SJCRH30 (cell line): ENCODE data around the gene SLC12A8. TPM values are rescaled to one million over a fixed set of nuclear protein-coding genes. Genes with fewer than 3 reads are reported as not detected.

Experiments
- DNase-seq, 2 experiments: peaks; one replicate each; pipeline ENCODE4 v3.0.0-alpha.2; 2015 to 2020
- H3K27ac ChIP-seq: fragments of 250-450 bp; sonication (Bioruptor Pico); 2 replicates; pipeline ENCODE4 v1.5.1; 2020; ENCODE audit warnings: mild to moderate bottlenecking, moderate library complexity
- H3K27me3 ChIP-seq: fragments of 250-450 bp; sonication (Bioruptor Pico); 2 replicates; pipeline ENCODE4 v1.5.1; 2020; ENCODE audit warnings: mild to moderate bottlenecking, moderate library complexity
- H3K36me3 ChIP-seq: fragments of 250-450 bp; sonication (Bioruptor Pico); 2 replicates; pipeline ENCODE4 v1.5.1; 2020; ENCODE audit warnings: mild to moderate bottlenecking, moderate library complexity
- H3K4me1 ChIP-seq: fragments of 250-450 bp; sonication (Bioruptor Pico); 2 replicates; pipeline ENCODE4 v1.5.1; 2020; ENCODE audit warnings: mild to moderate bottlenecking, moderate library complexity
- H3K4me3 ChIP-seq: fragments of 250-450 bp; sonication (Bioruptor Pico); 2 replicates; pipeline ENCODE4 v1.5.1; 2020; ENCODE audit warnings: mild to moderate bottlenecking, moderate library complexity
- H3K9me3 ChIP-seq: fragments of 250-450 bp; sonication (Bioruptor Pico); replicated peaks from 2 replicates; pipeline ENCODE4 v1.5.1; 2020; ENCODE audit warnings: mild to moderate bottlenecking, moderate library complexity
- total RNA-seq: library from RNA; depleted of rRNA; stranded (reverse); fragments of >200 nt; shearing (Covaris generic); gene quantifications from 2 replicates; pipeline ENCODE4 v1.2.3, GENCODE V29; 2014

The SLC12A8 gene
- total RNA-seq, 1 experiment from 2014 or later = 3.7 TPM

DNA sequence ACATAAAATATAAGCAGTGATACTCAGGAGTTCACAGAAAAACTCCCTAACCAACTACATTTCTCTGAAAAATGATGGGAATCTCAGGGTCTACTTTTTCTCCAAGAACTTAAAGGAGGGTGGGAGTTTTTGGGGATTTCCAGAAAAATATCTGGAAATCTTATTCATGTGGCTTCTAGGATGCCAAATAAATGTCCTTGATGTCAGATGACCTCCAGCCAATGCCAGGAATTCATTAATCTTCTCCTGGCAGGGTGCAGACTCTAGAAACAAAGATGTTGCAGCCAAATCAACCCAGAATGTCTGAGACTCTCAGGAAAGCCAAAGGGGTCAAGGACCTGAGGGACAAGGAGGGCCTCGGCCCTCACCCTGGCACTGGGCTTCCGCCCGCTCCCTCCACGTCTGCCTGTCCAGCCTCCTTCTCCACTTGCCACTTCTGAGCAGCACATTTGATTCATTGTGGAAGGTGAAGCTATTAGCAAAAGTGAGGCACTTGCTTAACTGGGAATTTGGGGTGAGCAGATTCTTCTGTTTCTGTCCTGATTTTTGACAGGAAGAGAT, 94.8 kb downstream of the SLC12A8 start:
- Histone ChIP-seq H3K27ac (no peak overlapping the region), H3K9me3 (no peaks in the 10 kb centered on the region), H3K4me1 (peaks cover 25% of the 10 kb centered on the region), H3K27me3 (no peaks in the 10 kb centered on the region), H3K36me3 (no peaks in the 10 kb centered on the region), H3K4me3 (no peak overlapping the region)
- DNase-seq = no peak

DNA sequence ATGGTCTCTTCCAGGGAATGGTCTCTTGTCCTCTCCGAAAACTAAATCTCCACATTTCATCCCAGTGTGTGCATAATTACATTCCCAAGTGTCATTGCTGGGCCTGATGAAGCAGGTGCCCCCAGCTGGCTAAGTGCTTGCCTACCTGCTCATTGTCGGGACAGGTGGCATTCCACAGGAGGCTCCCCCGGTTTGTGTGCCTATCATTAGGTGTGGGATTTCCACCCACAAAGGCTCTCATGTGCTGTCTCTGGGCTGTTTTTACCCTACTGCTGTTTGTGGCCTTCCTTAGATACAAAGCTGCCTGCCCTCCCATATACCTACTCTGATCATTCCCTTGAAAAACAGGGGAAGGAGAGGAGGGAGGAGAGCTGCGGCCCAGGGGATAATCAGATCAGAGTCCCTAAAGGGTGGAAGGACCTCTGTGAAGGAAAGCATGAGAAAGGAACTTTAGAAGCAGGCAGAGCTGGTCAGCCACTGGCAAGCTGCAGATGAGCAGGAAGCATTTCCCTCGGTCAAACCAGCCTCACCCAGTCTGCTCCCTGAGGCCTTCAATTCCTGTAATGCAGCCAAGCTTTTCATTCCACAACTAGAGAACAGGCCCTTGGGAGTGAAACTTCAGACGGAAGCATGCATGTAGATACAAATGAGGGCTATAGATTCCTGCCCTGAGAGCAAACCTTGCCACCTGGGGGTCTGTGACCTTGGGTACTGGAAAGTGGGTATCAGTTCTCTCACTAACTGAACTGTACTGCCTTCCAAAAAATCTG, 96.1 kb downstream of the SLC12A8 start:
- H3K27ac ChIP-seq = no peak overlapping the region
- H3K4me3 ChIP-seq = no peak overlapping the region
- H3K36me3 ChIP-seq = no peaks in the 10 kb centered on the region
- DNase-seq = peak; percentile 43 to 61
- H3K9me3 ChIP-seq = no peaks in the 10 kb centered on the region
- peaks cover 17% of the 10 kb centered on the region for H3K4me1 ChIP-seq
- H3K27me3 ChIP-seq = no peaks in the 10 kb centered on the region

DNA sequence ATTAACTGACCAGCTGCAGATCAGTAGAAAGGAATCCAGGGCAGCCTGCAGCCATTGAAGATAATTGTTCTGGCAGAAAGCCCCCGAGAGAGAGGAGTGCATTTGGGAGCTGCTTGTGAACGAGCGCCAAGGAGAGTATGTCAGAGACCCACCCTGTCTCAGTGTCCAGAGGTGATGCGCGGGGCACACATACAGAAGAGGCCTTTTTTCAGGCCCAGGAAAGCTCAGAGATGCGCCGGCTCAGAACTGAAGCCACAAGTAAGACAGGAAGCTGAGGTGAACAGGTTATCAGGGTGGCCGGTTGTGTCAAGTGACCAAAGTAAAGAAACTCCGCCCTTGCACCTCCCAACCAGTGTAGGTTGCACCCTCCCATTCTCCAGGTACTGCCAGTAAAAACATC, 96.9 kb downstream of the SLC12A8 start:
- Histone ChIP-seq H3K27me3 (no peaks in the 10 kb centered on the region), H3K9me3 (no peaks in the 10 kb centered on the region), H3K36me3 (no peaks in the 10 kb centered on the region), H3K4me1 (peaks cover 24% of the 10 kb centered on the region), H3K4me3 (no peak overlapping the region), H3K27ac (no peak overlapping the region)
- DNase-seq = no peak

DNA sequence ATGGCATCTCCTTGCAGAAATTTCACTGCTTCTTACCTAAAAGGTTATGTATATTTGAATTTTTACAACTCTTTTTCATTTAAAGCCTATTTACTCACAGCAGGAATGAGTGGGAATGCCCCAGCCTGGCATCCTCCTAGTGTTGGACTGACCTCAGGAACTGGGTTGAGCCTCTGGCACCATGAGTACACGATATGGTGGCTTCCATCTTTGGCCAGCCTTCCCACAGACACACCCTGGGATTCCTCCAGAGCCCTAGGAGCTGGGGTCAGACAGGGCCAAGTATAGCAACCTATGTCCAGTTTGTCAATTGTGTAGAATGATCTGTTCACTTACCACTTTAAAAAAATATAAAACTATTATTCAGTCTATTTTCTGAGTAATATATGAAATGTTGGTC, 99.6 kb downstream of the SLC12A8 start:
- H3K4me1 ChIP-seq = peaks cover 24% of the 10 kb centered on the region
- H3K9me3 ChIP-seq = no peaks in the 10 kb centered on the region
- no peak overlapping the region for H3K27ac ChIP-seq
- H3K36me3 ChIP-seq = no peaks in the 10 kb centered on the region
- H3K27me3 ChIP-seq = no peaks in the 10 kb centered on the region
- DNase-seq = no peak
- no peak overlapping the region for H3K4me3 ChIP-seq

DNA sequence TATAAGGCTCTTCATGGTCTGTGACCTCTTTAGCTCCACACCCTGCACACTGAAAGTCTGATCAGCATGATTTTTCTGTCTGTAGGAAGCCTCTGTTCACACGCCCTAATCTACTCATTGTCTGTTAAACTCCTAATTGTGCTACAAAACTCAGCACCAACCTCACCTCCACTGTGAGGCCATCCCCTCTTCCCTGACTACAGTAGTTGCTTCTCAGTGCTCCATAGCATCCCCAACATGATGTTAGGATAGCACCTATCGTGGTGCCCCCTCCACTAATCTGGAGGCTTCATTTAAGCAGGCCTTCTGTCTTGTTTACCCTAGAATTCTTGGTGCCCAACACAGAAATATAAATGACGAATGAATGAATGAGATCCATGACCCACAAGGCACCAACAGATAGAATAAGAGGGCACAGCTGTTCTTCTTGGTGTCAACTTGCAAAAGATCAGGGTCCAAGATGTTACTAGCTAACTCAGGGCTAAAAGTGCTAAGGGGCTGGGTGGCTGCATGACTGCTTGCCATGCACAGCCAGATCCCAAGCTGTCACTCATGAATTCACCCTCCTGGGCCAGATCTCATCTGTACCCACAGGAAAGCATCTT, 101.6 kb downstream of the SLC12A8 start:
- H3K9me3 ChIP-seq = no peaks in the 10 kb centered on the region
- no peak for DNase-seq
- no peaks in the 10 kb centered on the region for H3K27me3 ChIP-seq
- peaks cover 18% of the 10 kb centered on the region for H3K4me1 ChIP-seq
- no peak overlapping the region for H3K27ac ChIP-seq
- H3K4me3 ChIP-seq = no peak overlapping the region
- H3K36me3 ChIP-seq = no peaks in the 10 kb centered on the region

DNA sequence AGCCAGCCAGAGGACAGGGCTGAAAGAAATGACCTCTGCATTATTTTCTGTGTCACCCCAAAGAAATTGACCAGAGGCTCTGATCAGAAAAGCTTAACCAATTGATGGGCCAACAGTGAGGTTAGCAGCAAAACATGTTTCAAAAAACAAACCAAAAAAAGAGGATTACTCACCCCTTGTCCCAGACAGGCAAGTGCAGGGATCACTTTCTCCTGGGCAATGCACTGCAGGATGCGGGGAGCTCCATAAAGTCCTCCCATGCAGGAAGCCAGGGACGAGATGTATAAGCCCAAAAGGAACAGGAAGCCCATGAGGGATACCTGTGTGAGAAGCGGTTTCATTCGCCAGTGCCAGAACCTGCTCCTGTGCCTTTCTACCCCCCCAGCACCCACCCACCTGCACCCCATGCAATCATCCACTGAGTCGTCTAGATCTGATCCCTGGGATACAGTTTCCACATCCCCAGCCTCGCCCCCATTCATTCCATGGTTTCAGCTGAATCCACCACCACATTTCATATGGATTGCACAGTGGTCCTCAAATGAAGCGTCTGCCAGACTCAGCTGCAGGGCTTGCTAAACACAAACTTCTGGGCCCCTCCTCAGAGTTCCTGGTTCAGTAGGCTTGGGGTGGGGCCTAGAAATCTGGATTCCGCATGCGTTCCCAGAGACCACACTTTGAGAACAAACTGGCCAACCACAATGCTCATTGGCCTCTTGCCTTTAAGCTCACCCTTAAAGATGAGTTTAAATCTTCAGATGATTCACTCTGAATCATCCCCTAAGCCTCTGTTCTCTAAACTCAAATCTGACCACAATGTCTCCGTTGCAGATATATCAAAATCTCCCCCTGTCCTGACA, 102.3 kb downstream of the SLC12A8 start:
- H3K4me1 ChIP-seq = peaks cover 15% of the 10 kb centered on the region
- no peak overlapping the region for H3K4me3 ChIP-seq
- H3K27ac ChIP-seq = no peak overlapping the region

DNA sequence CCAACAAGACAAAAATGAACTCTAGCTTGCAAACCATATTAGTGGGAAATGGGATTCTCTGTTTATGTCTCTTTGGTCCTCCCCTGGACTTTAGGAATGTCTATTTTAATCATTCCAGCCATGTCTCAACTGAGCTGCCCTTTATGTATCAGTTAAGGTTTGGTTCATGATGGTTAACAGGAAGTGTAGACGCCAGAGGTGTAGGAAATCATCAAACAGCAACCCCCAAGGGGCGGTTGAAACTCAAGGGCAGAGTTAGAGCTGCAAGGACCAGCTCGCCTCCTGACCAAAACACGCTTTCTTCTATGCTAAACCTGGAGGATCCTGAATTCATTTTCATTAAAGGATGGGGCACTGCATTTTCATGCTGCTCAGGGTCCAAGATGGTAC, 103.0 kb downstream of the SLC12A8 start:
- no peak overlapping the region for H3K4me3 ChIP-seq
- 0 out of 2 replicates have a peak, but pooled peaks cover 3% of the 10 kb centered on the region for H3K9me3 ChIP-seq
- no peaks in the 10 kb centered on the region for H3K27me3 ChIP-seq
- no peak for DNase-seq
- H3K36me3 ChIP-seq = no peaks in the 10 kb centered on the region
- H3K27ac ChIP-seq = no peak overlapping the region
- H3K4me1 ChIP-seq = peaks cover 17% of the 10 kb centered on the region

More for the DNA sequence above, 102.3 kb downstream of the SLC12A8 start:
- no peaks in the 10 kb centered on the region for H3K27me3 ChIP-seq
- DNase-seq = peak; percentile 25 to 37
- no peaks in the 10 kb centered on the region for H3K36me3 ChIP-seq
- 0 out of 2 replicates have a peak, but pooled peaks cover under 1% of the 10 kb centered on the region for H3K9me3 ChIP-seq

DNA sequence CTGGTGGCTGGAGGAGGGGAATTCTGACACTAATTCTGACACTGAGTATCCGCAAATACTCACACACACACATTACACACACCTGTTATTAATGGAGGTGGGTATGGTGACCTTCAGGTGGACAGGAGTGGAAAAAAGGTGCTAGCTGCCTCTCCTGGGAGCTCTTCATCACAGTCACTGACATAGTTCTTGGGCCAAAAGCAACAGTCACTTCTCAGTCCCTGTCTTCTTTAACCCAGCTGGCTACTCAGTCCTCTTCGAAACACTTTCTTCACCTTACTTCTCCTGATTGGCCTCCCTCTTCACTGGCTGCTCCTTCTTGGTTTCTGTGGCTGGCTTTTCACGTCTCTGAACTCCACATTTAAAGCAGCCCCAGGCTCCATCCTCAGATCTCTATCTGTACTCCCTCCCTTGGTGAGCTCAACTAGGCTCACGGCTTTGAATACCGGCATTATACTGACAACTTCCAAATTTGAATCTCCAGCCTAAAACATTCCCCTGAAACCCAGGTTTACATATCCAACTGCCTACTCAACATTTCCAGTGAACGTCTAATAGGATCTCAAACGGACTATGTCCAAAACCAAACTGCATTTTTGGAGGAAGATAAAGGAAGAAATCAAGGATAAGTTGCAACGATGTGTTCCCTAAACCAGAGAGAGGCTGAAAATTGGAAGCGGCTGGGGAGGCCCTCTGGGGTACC, 103.6 kb downstream of the SLC12A8 start:
- Histone ChIP-seq H3K36me3 (no peaks in the 10 kb centered on the region), H3K4me3 (no peak overlapping the region), H3K27me3 (no peaks in the 10 kb centered on the region), H3K4me1 (peaks cover 18% of the 10 kb centered on the region), H3K27ac (no peak overlapping the region), H3K9me3 (0 out of 2 replicates have a peak, but pooled peaks cover 3% of the 10 kb centered on the region)
- no peak for DNase-seq

DNA sequence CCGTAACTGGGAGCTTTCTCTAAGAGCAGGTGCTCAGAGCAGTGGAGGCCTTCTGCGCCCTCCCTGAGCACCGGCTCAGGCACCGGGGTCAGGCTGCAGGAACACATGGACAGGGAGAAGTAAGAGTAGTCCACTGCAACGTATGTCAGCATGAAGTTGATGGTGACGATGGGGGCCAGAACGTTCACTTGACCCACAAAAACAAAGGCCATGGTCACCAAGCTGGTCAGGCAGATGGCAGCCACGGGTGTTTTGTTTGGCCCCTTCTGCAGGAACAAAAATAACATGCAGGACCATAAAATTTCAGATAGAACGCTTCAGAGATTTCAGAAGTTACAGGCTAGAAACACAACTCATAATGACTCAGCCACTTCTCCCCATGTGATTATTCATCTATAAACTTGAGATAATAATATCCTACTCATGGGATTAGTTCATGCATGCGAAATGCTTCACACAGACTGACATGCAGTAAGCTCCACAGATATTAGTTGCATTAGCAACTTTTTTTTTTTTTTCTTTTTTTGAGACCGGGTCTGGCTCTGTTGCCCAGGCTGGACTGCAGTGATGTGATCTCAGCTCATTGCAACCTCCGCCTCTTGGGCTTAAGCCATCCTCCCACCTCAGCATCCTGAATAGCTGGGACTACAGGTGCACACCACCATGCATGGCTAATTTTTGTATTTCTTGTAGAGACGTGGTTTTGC, 104.5 kb downstream of the SLC12A8 start:
- DNase-seq = no peak
- Histone ChIP-seq H3K9me3 (0 out of 2 replicates have a peak, but pooled peaks cover 3% of the 10 kb centered on the region), H3K4me3 (no peak overlapping the region), H3K27me3 (no peaks in the 10 kb centered on the region), H3K36me3 (no peaks in the 10 kb centered on the region), H3K27ac (no peak overlapping the region), H3K4me1 (peaks cover 18% of the 10 kb centered on the region)

DNA sequence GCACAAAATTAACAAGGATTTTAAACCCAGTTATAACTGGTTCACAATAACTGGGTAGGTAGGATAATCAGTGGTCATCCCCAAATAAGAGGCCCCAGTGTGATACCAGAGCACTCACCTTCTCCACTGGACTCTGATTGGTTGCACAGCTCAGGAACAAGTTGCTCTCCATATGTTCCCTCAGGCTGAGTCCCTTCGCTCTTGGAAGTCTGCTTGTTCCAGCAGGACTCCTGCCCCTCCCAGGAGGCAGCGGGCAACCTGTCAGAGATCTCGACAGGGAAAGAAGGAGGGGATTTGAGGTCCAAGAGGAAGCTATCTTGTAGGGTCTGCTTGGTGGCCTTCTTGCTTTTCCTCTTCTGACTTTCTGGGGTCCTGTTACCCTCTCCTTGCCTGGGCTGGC, 105.2 kb downstream of the SLC12A8 start:
- Histone ChIP-seq H3K27me3 (no peaks in the 10 kb centered on the region), H3K4me1 (peaks cover 18% of the 10 kb centered on the region), H3K9me3 (0 out of 2 replicates have a peak, but pooled peaks cover 3% of the 10 kb centered on the region), H3K27ac (no peak overlapping the region), H3K4me3 (no peak overlapping the region), H3K36me3 (no peaks in the 10 kb centered on the region)
- no peak for DNase-seq

DNA sequence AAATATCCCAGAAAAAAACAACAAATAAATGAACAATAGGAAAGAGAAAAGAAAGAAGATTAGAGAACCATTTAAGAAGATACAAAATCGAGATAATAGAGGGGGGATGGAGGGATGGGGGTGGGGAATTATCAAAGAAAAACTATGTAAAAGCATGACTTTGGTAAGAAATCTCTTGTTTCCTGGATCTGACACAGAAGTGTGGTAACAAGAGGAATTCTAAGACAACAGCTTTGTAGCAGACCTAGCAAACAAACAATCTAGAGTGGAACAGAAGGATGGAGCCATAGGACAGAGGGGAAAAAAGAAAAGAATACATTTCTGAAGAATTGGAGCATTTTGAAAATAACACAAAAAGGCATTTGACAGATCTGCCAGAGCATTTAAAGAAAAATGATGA, 107.4 kb downstream of the SLC12A8 start:
- no peaks in the 10 kb centered on the region; the same call in 1 of the 2 replicates for H3K36me3 ChIP-seq
- no peak overlapping the region for H3K27ac ChIP-seq
- 0 out of 2 replicates have a peak, but pooled peaks cover 3% of the 10 kb centered on the region for H3K9me3 ChIP-seq
- DNase-seq = no peak
- H3K4me3 ChIP-seq = no peak overlapping the region
- H3K27me3 ChIP-seq = no peaks in the 10 kb centered on the region
- peaks cover 4% of the 10 kb centered on the region for H3K4me1 ChIP-seq

DNA sequence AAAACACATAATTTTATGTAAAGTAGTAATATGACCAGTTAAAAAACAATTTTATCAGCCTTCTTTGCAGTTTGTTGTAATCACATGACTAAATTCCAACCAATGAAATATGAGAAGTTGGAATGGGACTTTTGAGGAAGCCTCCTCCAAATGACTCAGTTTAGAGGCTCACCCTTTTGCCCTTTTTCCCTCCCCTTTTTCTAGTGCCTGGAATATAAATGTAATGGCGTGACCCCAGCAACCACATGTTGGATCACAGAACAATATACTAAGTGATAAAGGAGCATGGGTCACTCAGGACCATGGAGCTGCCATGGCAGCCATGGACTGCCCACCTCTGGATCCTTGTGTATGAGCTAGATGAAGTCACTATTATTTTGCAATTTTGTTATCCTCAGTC, 107.9 kb downstream of the SLC12A8 start:
- DNase-seq = no peak
- H3K36me3 ChIP-seq = peaks cover 2% of the 10 kb centered on the region; the same call in 1 of the 2 replicates
- H3K27me3 ChIP-seq = no peaks in the 10 kb centered on the region
- H3K4me3 ChIP-seq = no peak overlapping the region
- H3K27ac ChIP-seq = no peak overlapping the region
- peaks cover 3% of the 10 kb centered on the region; the same call in 1 of the 2 replicates for H3K4me1 ChIP-seq
- 0 out of 2 replicates have a peak, but pooled peaks cover 6% of the 10 kb centered on the region for H3K9me3 ChIP-seq

DNA sequence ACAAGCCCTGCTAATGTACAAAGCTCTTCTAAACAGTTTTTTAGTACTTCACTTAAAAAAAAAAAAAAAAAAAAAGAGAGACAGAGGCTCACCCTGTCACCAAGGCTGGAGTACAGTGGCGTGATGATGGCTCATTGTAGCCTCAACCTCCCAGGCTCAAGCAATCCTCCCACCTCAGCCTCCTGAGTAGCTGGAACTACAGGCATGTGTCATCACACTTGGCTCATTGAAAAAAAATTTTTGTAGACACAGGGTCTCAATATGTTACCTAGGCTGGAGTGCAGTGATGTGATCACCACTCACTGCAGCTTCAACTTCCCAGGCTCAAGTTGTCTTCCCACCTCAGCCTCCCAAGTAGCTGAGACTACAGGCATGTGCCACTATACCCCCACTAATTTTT, 109.1 kb downstream of the SLC12A8 start:
- Histone ChIP-seq H3K27ac (no peak overlapping the region), H3K4me1 (peaks cover 3% of the 10 kb centered on the region; the same call in 1 of the 2 replicates), H3K9me3 (0 out of 2 replicates have a peak, but pooled peaks cover 6% of the 10 kb centered on the region), H3K27me3 (no peaks in the 10 kb centered on the region), H3K36me3 (peaks cover 2% of the 10 kb centered on the region; the same call in 1 of the 2 replicates), H3K4me3 (no peak overlapping the region)
- DNase-seq = no peak
